ENCODE data around the gene TARS2.

Gene TARS2

DNA sequence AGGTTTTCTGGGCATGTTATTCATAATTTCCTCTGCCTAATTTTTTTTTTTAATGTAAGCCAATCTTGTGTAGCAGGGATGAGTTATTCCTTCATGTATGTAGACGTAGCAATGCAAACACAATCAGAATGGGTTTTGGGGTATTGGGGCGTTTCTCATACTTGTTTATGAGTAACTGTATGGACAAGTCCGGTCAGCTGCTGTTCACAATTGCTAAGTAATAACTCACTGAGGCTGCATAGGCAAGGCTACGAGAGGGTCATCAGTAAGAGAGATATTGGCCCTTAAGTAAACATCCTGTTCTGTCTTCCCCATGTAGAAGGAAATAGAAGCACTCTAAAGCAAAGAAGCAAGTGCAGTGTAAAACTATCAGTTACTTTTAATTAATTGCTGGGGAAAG is 9.5 kb upstream of the TARS2 start:
- TF ChIP-seq, protein P1, sequence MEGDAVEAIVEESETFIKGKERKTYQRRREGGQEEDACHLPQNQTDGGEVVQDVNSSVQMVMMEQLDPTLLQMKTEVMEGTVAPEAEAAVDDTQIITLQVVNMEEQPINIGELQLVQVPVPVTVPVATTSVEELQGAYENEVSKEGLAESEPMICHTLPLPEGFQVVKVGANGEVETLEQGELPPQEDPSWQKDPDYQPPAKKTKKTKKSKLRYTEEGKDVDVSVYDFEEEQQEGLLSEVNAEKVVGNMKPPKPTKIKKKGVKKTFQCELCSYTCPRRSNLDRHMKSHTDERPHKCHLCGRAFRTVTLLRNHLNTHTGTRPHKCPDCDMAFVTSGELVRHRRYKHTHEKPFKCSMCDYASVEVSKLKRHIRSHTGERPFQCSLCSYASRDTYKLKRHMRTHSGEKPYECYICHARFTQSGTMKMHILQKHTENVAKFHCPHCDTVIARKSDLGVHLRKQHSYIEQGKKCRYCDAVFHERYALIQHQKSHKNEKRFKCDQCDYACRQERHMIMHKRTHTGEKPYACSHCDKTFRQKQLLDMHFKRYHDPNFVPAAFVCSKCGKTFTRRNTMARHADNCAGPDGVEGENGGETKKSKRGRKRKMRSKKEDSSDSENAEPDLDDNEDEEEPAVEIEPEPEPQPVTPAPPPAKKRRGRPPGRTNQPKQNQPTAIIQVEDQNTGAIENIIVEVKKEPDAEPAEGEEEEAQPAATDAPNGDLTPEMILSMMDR (IDR thresholded peaks at IDR 0.05; ENCODE audit: low read depth, low read length) = no peak
- peak; percentile 34 to 80 for DNase-seq (ENCODE audit: low read depth in 2 of 2)
- no peak overlapping the region for H3K4me3 ChIP-seq (replicated peaks in 1 of 2; ENCODE audit: low read depth in 2 of 2, low read length in 2 of 2)

DNA sequence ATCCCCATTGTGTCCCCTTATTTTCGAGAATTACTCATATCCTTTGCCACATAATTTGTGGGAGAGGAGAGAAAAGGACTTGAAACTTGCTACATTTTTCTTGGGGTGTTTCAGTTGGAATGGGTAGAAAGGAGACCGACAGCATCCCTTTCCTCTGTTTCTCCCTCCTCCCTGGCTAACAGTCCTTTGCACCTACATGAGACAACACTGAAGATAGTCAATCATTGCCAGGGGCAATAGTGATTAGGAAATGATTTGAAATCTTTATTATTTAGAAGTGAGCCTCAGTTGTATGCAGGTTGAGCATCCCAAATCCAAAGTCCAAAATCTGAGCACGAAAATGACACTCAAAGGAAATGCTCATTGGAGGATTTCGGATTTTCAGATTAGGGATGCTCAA is 7.8 kb upstream of the TARS2 start:
- no peak for DNase-seq (ENCODE audit: low read depth in 2 of 2)
- TF ChIP-seq, protein P1 (IDR thresholded peaks at IDR 0.05; ENCODE audit: low read depth, low read length) = no peak
- no peak overlapping the region for H3K4me3 ChIP-seq (replicated peaks in 1 of 2; ENCODE audit: low read depth in 2 of 2, low read length in 2 of 2)

DNA sequence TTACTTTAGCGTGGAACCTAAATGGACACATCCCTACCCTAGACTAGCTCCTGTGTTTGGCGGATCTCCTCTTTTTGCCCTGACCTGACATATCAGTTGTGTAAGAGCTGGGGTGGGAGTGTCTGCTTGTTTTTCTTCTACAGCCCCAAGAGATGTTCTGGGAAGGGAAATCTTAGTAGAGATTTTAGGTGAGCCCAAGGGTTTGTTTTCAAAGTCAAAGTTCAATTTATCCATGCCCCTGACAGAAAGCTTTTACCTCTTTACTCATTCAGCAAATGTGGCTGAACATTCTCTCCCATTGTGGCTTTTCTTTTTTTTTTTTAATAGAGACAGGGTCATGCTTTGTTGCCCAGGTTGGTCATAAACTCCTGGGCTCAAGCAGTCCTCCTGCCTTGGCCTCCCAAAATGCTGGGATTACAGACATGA is 7.3 kb upstream of the TARS2 start:
- no peak for DNase-seq (ENCODE audit: low read depth in 2 of 2)
- TF ChIP-seq, protein P1 (IDR thresholded peaks at IDR 0.05; ENCODE audit: low read depth, low read length) = no peak
- H3K4me3 ChIP-seq (replicated peaks in 1 of 2; ENCODE audit: low read depth in 2 of 2, low read length in 2 of 2) = no peak overlapping the region

DNA sequence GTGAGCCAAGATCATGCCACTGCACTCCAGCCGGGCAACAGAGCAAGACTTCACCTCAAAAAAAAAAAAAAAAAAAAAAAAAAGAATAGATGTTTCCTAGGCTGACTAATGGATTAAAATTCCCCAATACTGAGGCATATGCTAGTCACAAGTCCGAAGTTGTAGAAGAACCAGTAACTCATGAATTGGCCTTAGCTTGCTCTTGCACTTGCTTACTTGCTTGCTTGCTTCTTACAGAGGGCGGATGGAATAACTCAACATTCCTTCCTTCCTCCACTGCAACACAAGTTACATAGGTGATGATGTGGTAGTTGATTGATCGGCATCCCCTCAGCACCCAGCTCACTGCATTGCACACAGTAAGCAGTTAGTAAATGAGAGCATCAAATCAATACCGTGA is 2.8 kb upstream of the TARS2 start:
- TF ChIP-seq, protein P1 (IDR thresholded peaks at IDR 0.05; ENCODE audit: low read depth, low read length) = no peak
- DNase-seq (ENCODE audit: low read depth in 2 of 2) = peak in 1 of 2 donors; percentile 63
- H3K4me3 ChIP-seq (replicated peaks in 1 of 2; ENCODE audit: low read depth in 2 of 2, low read length in 2 of 2) = no peak overlapping the region

DNA sequence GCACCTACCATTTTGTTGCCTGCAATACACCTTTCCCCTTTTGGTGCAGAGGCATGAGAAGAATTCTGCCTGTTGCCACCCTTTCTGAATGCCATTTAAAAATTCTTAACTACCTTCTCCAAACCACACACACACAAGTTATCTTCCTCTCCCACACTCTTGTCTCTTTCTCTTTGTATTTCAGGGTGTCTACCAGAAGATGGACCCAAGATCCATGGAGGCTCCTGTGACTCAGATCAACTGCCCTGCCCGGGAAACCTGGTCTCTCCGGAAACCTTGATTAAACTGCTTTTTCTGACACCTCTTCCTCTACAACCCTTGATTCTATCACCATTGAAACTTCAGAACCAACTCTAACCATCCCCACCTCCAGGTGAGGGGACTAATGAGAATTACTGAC is 2.4 kb upstream of the TARS2 start:
- TF ChIP-seq, protein P1 (IDR thresholded peaks at IDR 0.05; ENCODE audit: low read depth, low read length) = peak; percentile 39
- no peak overlapping the region for H3K4me3 ChIP-seq (replicated peaks in 1 of 2; ENCODE audit: low read depth in 2 of 2, low read length in 2 of 2)
- peak; percentile 54 to 65 for DNase-seq (ENCODE audit: low read depth in 2 of 2)

DNA sequence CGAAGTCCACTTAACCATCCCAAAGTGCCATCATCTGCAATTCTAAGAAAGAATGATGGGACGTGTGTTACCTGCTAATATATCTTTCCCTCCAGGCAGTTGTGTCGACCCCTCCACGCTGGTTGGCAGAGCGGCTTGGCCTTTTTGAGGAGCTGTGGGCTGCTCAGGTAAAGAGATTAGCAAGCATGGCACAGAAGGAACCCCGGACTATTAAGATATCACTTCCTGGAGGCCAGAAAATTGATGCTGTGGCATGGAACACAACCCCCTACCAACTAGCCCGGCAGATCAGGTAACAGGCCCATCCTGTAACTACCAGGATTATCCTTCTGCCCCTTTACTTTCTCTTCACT is 520 bp downstream of the TARS2 start:
- TF ChIP-seq, protein P1 (IDR thresholded peaks at IDR 0.05; ENCODE audit: low read depth, low read length) = no peak
- H3K4me3 ChIP-seq (replicated peaks in 1 of 2; ENCODE audit: low read depth in 2 of 2, low read length in 2 of 2) = peak overlapping the region; percentile 79 to 87
- DNase-seq (ENCODE audit: low read depth in 2 of 2) = no peak

DNA sequence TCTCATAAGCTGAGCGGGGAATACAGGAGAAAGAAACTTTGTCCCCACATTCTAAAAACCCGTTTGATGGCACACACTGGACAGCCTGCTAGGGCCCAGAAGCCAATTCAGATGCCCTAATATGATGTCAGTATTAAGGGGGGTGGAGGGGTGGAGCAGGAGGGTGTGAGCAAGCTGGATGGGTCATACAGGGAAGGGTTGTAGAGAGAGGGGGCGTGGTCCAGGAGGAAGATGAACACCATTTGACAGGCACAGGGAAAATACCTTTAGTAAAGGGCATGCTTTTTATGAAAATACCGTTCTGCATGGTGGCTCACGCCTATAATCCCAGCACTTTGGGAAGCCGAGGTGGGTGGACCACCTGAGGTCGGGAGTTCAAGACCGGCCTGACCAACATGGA is 6.0 kb downstream of the TARS2 start:
- TF ChIP-seq, protein P1 (IDR thresholded peaks at IDR 0.05; ENCODE audit: low read depth, low read length) = no peak
- no peak for DNase-seq (ENCODE audit: low read depth in 2 of 2)
- H3K4me3 ChIP-seq (replicated peaks in 1 of 2; ENCODE audit: low read depth in 2 of 2, low read length in 2 of 2) = no peak overlapping the region
